ENCODE results near the gene PLCD1. TPM values are rescaled to one million over a fixed set of nuclear protein-coding genes. Genes with fewer than 3 reads are reported as not detected.

PLCD1 gene
- total and polyA plus RNA-seq, 2 experiments from 2014 or later, result 18.8 to 21.4 TPM

- H3K9me3 ChIP-seq (ENCODE audit: low read depth), result no peaks in the 10 kb centered on the region
- no peaks in the 10 kb centered on the region for H3K36me3 ChIP-seq (ENCODE audit: low read depth)
- DNase-seq, result no peak
- H3K27me3 ChIP-seq (replicated peaks; ENCODE audit: insufficient read depth), result no peaks in the 10 kb centered on the region
- no peak overlapping the region for H2AFZ ChIP-seq
- WGBS, 2 experiments (ENCODE audit: low coverage in 1 of 2, low lambda C conversion rate in 2 of 2, missing lambda C conversion rate in 2 of 2), result 70 to 77% methylated on average over 3 of the region's 3 CpGs
- no peaks in the 10 kb centered on the region for H4K20me1 ChIP-seq (ENCODE audit: insufficient read depth)
- H3K4me2 ChIP-seq (ENCODE audit: unreplicated experiment), result no peak overlapping the region
- TF ChIP-seq EZH2 (IDR thresholded peaks at IDR 0.05; ENCODE audit: insufficient read depth, poor library complexity, severe bottlenecking) (no peak), EZH2phosphoT487 (IDR thresholded peaks at IDR 0.05; ENCODE audit: insufficient read depth, low read depth) (no peak)
- no peak overlapping the region for H3K9ac ChIP-seq
- no peaks in the 10 kb centered on the region for H3K79me2 ChIP-seq (ENCODE audit: insufficient read depth)
- in situ Hi-C loops (cut with MboI), result no loop called here
- no peak overlapping the region for H3K27ac ChIP-seq
- no peak overlapping the region for H3K4me3 ChIP-seq
- peaks cover 10% of the 10 kb centered on the region for H3K4me1 ChIP-seq (ENCODE audit: insufficient read depth)
- peaks cover 10% of the 10 kb centered on the region for H3F3A ChIP-seq (ENCODE audit: insufficient read depth)
- no peaks in the 10 kb centered on the region for H3K9me2 ChIP-seq (ENCODE audit: insufficient read depth)
These were observed 7.1 kb downstream of the PLCD1 start for GRCh38 chr3:38022301-38022700.

- Histone ChIP-seq H4K20me1 (ENCODE audit: insufficient read depth) (no peaks in the 10 kb centered on the region), H3K27ac (no peak overlapping the region)
These were observed 8.2 kb downstream of the PLCD1 start for GRCh38 chr3:38021196-38021595.

GRCh38 chr3:38020342-38020726, 9.1 kb downstream of the PLCD1 start:
- H3K9ac ChIP-seq, result no peak overlapping the region
- H3K36me3 ChIP-seq (ENCODE audit: low read depth), result peaks cover 1% of the 10 kb centered on the region
- H3F3A ChIP-seq (ENCODE audit: insufficient read depth), result peaks cover under 1% of the 10 kb centered on the region
- in situ Hi-C loops (cut with MboI), result no loop called here
- H2AFZ ChIP-seq, result no peak overlapping the region
- no peak for TF ChIP-seq EZH2 (IDR thresholded peaks at IDR 0.05; ENCODE audit: insufficient read depth, poor library complexity, severe bottlenecking)
- no peak for TF ChIP-seq EZH2phosphoT487 (IDR thresholded peaks at IDR 0.05; ENCODE audit: insufficient read depth, low read depth)
- no peak for DNase-seq
- H3K4me3 ChIP-seq, result no peak overlapping the region
- 71 to 73% methylated on average over 3 of the region's 3 CpGs for WGBS, 2 experiments (ENCODE audit: low coverage in 1 of 2, low lambda C conversion rate in 2 of 2, missing lambda C conversion rate in 2 of 2)
- peaks cover under 1% of the 10 kb centered on the region for H3K4me1 ChIP-seq (ENCODE audit: insufficient read depth)
- no peak overlapping the region for H3K27ac ChIP-seq
- no peaks in the 10 kb centered on the region for H3K9me3 ChIP-seq (ENCODE audit: low read depth)
- no peaks in the 10 kb centered on the region for H3K9me2 ChIP-seq (ENCODE audit: insufficient read depth)
- no peaks in the 10 kb centered on the region for H3K79me2 ChIP-seq (ENCODE audit: insufficient read depth)
- no peaks in the 10 kb centered on the region for H4K20me1 ChIP-seq (ENCODE audit: insufficient read depth)
- no peaks in the 10 kb centered on the region for H3K27me3 ChIP-seq (replicated peaks; ENCODE audit: insufficient read depth)
- H3K4me2 ChIP-seq (ENCODE audit: unreplicated experiment), result no peak overlapping the region

More at GRCh38 chr3:38021196-38021595, 8.2 kb downstream of the PLCD1 start:
- Histone ChIP-seq H3F3A (ENCODE audit: insufficient read depth) (peaks cover 9% of the 10 kb centered on the region), H3K9me3 (ENCODE audit: low read depth) (no peaks in the 10 kb centered on the region), H3K4me3 (no peak overlapping the region), H2AFZ (no peak overlapping the region), H3K79me2 (ENCODE audit: insufficient read depth) (no peaks in the 10 kb centered on the region), H3K4me1 (ENCODE audit: insufficient read depth) (peaks cover 9% of the 10 kb centered on the region), H3K27me3 (replicated peaks; ENCODE audit: insufficient read depth) (no peaks in the 10 kb centered on the region), H3K9me2 (ENCODE audit: insufficient read depth) (no peaks in the 10 kb centered on the region), H3K36me3 (ENCODE audit: low read depth) (no peaks in the 10 kb centered on the region; the same call in 1 of the 2 replicates), H3K4me2 (ENCODE audit: unreplicated experiment) (no peak overlapping the region), H3K9ac (no peak overlapping the region)
- 88% methylated on average over 4 of the region's 4 CpGs for WGBS, 2 experiments (ENCODE audit: low coverage in 1 of 2, low lambda C conversion rate in 2 of 2, missing lambda C conversion rate in 2 of 2)
- in situ Hi-C loops (cut with MboI), result no loop called here
- TF ChIP-seq EZH2 (IDR thresholded peaks at IDR 0.05; ENCODE audit: insufficient read depth, poor library complexity, severe bottlenecking) (no peak), EZH2phosphoT487 (IDR thresholded peaks at IDR 0.05; ENCODE audit: insufficient read depth, low read depth) (no peak)
- DNase-seq, result no peak

- H3K4me1 ChIP-seq (ENCODE audit: insufficient read depth), result no peaks in the 10 kb centered on the region
- in situ Hi-C loops (cut with MboI), result no loop called here
These were observed 9.6 kb downstream of the PLCD1 start for GRCh38 chr3:38019658-38020341.

More at GRCh38 chr3:38019658-38020341, 9.6 kb downstream of the PLCD1 start:
- H3K27me3 ChIP-seq (replicated peaks; ENCODE audit: insufficient read depth), result no peaks in the 10 kb centered on the region
- no peaks in the 10 kb centered on the region for H3K9me3 ChIP-seq (ENCODE audit: low read depth)
- no peak overlapping the region for H3K4me3 ChIP-seq
- no peak for DNase-seq
- 89 to 93% methylated on average over 10 of the region's 10 CpGs for WGBS, 2 experiments (ENCODE audit: low coverage in 1 of 2, low lambda C conversion rate in 2 of 2, missing lambda C conversion rate in 2 of 2)
- peaks cover 7% of the 10 kb centered on the region for H3K36me3 ChIP-seq (ENCODE audit: low read depth)
- no peaks in the 10 kb centered on the region for H4K20me1 ChIP-seq (ENCODE audit: insufficient read depth)
- TF ChIP-seq EZH2 (IDR thresholded peaks at IDR 0.05; ENCODE audit: insufficient read depth, poor library complexity, severe bottlenecking) (no peak), EZH2phosphoT487 (IDR thresholded peaks at IDR 0.05; ENCODE audit: insufficient read depth, low read depth) (no peak)
- no peak overlapping the region for H2AFZ ChIP-seq
- no peaks in the 10 kb centered on the region for H3K79me2 ChIP-seq (ENCODE audit: insufficient read depth)
- no peak overlapping the region for H3K27ac ChIP-seq
- H3K9me2 ChIP-seq (ENCODE audit: insufficient read depth), result no peaks in the 10 kb centered on the region
- H3K9ac ChIP-seq, result no peak overlapping the region
- no peak overlapping the region for H3K4me2 ChIP-seq (ENCODE audit: unreplicated experiment)
- H3F3A ChIP-seq (ENCODE audit: insufficient read depth), result no peaks in the 10 kb centered on the region

Measured in GM23248 (cell line).